ENCODE data around the gene MEX3D.

Gene MEX3D

DNA sequence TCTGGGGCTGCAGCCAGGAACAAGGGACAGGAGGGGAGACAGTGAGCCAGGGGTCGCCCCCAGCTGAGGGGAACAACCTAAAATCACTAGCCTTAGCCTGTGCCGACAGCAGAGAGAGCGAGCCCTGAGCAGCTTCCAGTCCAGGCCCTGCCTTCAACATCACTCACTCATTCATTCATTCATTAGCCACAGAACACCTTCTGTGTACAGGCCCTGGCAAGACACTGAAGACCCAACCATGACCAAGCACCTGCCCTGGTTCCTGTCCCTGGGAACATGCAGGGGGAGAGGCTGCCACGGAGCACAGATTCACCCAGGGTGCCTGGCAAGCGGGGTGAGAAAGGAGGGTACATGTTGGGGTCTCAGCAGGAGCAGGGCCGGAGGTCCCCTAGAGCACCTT, 4.9 kb downstream of the MEX3D start:
- H3F3A ChIP-seq (ENCODE audit: low read depth), result no peaks in the 10 kb centered on the region
- H3K9me3 ChIP-seq (ENCODE audit: insufficient read depth, low read depth, low read length), result no peaks in the 10 kb centered on the region
- no peak overlapping the region for H3K4me3 ChIP-seq (ENCODE audit: low read length, poor library complexity, severe bottlenecking)
- H3K9me2 ChIP-seq (replicated peaks; ENCODE audit: low read depth, low read length), result no peaks in the 10 kb centered on the region
- H2AFZ ChIP-seq (ENCODE audit: low read length), result no peak overlapping the region
- peak overlapping the region; percentile 16 for H3K4me2 ChIP-seq (ENCODE audit: low read depth, low read length, poor library complexity, severe bottlenecking)
- H3K79me2 ChIP-seq (ENCODE audit: insufficient read depth, low read length), result peaks cover 40% of the 10 kb centered on the region
- H3K27me3 ChIP-seq (ENCODE audit: insufficient read depth, low read length, poor library complexity, severe bottlenecking), result no peaks in the 10 kb centered on the region
- H3K36me3 ChIP-seq (ENCODE audit: insufficient read depth, low read length), result no peaks in the 10 kb centered on the region
- H3K4me1 ChIP-seq (ENCODE audit: insufficient read depth, low read length, poor library complexity, severe bottlenecking), result peaks cover 5% of the 10 kb centered on the region
- peaks cover 12% of the 10 kb centered on the region for H4K20me1 ChIP-seq (ENCODE audit: insufficient read depth, low read length, poor library complexity, severe bottlenecking)
- no peak for TF ChIP-seq EZH2phosphoT487 (IDR thresholded peaks at IDR 0.05; ENCODE audit: borderline replicate concordance)
- TF ChIP-seq, protein P1, sequence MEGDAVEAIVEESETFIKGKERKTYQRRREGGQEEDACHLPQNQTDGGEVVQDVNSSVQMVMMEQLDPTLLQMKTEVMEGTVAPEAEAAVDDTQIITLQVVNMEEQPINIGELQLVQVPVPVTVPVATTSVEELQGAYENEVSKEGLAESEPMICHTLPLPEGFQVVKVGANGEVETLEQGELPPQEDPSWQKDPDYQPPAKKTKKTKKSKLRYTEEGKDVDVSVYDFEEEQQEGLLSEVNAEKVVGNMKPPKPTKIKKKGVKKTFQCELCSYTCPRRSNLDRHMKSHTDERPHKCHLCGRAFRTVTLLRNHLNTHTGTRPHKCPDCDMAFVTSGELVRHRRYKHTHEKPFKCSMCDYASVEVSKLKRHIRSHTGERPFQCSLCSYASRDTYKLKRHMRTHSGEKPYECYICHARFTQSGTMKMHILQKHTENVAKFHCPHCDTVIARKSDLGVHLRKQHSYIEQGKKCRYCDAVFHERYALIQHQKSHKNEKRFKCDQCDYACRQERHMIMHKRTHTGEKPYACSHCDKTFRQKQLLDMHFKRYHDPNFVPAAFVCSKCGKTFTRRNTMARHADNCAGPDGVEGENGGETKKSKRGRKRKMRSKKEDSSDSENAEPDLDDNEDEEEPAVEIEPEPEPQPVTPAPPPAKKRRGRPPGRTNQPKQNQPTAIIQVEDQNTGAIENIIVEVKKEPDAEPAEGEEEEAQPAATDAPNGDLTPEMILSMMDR (conservative IDR thresholded peaks at IDR 0.05; ENCODE audit: low read length), result no peak
- no peak overlapping the region for H3K9ac ChIP-seq (ENCODE audit: low read depth, low read length, poor library complexity, severe bottlenecking)

DNA sequence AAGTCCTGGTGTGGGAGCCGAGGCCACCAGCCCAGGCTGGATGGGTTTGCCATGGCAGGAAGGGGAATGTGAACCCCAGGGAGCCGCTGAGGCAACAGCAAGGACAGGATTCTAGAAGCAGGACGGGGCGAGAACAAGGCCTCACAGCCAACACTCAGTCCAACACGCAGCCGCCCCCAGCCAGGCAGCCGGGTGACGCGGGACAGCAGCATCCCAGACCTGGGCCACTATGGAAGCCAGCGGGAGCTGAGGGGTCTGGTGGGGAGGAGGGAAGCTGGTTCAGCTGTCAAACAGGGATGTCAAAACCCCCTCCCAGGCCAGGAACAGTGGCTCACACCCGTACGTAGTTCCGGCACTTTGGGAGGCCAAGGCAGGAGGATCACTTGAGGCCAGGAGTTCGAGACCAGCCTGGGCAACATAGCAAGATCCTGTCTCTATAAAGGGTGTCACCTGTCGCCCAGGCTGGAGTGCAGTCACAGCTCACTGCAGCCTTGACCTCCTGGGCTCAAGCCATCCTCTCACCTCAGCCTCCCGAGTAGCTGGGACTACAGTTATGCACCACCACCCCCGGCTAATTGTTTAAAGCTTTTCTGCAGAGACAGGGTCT, 6.8 kb downstream of the MEX3D start:
- Histone ChIP-seq H3K27me3 (ENCODE audit: insufficient read depth, low read length, poor library complexity, severe bottlenecking) (no peaks in the 10 kb centered on the region), H3K36me3 (ENCODE audit: insufficient read depth, low read length) (no peaks in the 10 kb centered on the region), H3K9me3 (ENCODE audit: insufficient read depth, low read depth, low read length) (no peaks in the 10 kb centered on the region), H2AFZ (ENCODE audit: low read length) (no peak overlapping the region), H3K4me1 (ENCODE audit: insufficient read depth, low read length, poor library complexity, severe bottlenecking) (peaks cover 5% of the 10 kb centered on the region), H3K9me2 (replicated peaks; ENCODE audit: low read depth, low read length) (no peaks in the 10 kb centered on the region), H3K79me2 (ENCODE audit: insufficient read depth, low read length) (peaks cover 31% of the 10 kb centered on the region), H3F3A (ENCODE audit: low read depth) (no peaks in the 10 kb centered on the region), H3K9ac (ENCODE audit: low read depth, low read length, poor library complexity, severe bottlenecking) (no peak overlapping the region), H3K4me2 (ENCODE audit: low read depth, low read length, poor library complexity, severe bottlenecking) (no peak overlapping the region), H3K4me3 (ENCODE audit: low read length, poor library complexity, severe bottlenecking) (no peak overlapping the region), H4K20me1 (ENCODE audit: insufficient read depth, low read length, poor library complexity, severe bottlenecking) (peaks cover 12% of the 10 kb centered on the region)
- TF ChIP-seq, protein P1 (conservative IDR thresholded peaks at IDR 0.05; ENCODE audit: low read length), result no peak
- TF ChIP-seq EZH2phosphoT487 (IDR thresholded peaks at IDR 0.05; ENCODE audit: borderline replicate concordance), result no peak

DNA sequence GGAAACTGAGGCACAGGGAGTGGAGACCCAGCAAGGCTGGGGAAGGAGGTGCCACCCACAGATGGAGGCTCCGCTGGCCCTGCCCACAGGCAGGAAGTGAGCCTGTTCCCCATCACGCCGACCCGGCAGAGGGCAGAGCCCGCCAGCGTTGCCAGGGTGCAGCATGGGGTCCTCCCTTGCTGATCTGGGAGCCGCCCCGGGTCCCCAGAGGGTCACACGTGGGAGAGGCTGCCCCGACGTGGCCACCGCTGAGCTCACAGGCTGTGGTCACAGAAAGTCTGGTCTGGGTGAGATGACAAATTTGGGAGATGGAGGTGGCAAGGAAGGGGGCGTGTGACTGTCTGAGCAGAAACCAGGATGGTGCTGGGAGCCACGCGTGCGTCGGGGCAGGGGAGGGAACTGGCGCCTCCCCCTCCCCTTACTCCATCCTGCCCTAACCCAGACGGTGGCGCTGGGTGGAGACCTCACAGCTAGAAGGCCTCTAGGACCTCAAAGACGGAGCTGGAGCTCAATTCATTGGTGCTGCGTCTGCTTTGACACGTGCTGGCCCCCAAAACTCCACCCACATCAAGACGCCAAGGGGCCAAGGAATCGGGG, 7.7 kb downstream of the MEX3D start:
- no peak overlapping the region for H2AFZ ChIP-seq (ENCODE audit: low read length)
- no peaks in the 10 kb centered on the region for H3K27me3 ChIP-seq (ENCODE audit: insufficient read depth, low read length, poor library complexity, severe bottlenecking)
- peaks cover 5% of the 10 kb centered on the region for H3K4me1 ChIP-seq (ENCODE audit: insufficient read depth, low read length, poor library complexity, severe bottlenecking)
- no peaks in the 10 kb centered on the region for H3K36me3 ChIP-seq (ENCODE audit: insufficient read depth, low read length)
- peaks cover 10% of the 10 kb centered on the region for H4K20me1 ChIP-seq (ENCODE audit: insufficient read depth, low read length, poor library complexity, severe bottlenecking)
- H3K9ac ChIP-seq (ENCODE audit: low read depth, low read length, poor library complexity, severe bottlenecking), result no peak overlapping the region
- no peaks in the 10 kb centered on the region for H3K9me3 ChIP-seq (ENCODE audit: insufficient read depth, low read depth, low read length)
- H3K4me3 ChIP-seq (ENCODE audit: low read length, poor library complexity, severe bottlenecking), result no peak overlapping the region
- no peaks in the 10 kb centered on the region for H3F3A ChIP-seq (ENCODE audit: low read depth)
- H3K4me2 ChIP-seq (ENCODE audit: low read depth, low read length, poor library complexity, severe bottlenecking), result no peak overlapping the region
- TF ChIP-seq, protein P1 (conservative IDR thresholded peaks at IDR 0.05; ENCODE audit: low read length), result no peak
- no peak for TF ChIP-seq EZH2phosphoT487 (IDR thresholded peaks at IDR 0.05; ENCODE audit: borderline replicate concordance)
- H3K79me2 ChIP-seq (ENCODE audit: insufficient read depth, low read length), result peaks cover 21% of the 10 kb centered on the region
- no peaks in the 10 kb centered on the region for H3K9me2 ChIP-seq (replicated peaks; ENCODE audit: low read depth, low read length)

Measured in Loucy (cell line).